NCI-H2081 treated with DMSO at 0.1 percent for 48 hours (cell line): ENCODE results near the gene ITGAL.

Experiments used
- DNase-seq: peaks from one replicate; lab custom pipeline; 2025; lab: John Stamatoyannopoulos, UW

Gene ITGAL

DNA sequence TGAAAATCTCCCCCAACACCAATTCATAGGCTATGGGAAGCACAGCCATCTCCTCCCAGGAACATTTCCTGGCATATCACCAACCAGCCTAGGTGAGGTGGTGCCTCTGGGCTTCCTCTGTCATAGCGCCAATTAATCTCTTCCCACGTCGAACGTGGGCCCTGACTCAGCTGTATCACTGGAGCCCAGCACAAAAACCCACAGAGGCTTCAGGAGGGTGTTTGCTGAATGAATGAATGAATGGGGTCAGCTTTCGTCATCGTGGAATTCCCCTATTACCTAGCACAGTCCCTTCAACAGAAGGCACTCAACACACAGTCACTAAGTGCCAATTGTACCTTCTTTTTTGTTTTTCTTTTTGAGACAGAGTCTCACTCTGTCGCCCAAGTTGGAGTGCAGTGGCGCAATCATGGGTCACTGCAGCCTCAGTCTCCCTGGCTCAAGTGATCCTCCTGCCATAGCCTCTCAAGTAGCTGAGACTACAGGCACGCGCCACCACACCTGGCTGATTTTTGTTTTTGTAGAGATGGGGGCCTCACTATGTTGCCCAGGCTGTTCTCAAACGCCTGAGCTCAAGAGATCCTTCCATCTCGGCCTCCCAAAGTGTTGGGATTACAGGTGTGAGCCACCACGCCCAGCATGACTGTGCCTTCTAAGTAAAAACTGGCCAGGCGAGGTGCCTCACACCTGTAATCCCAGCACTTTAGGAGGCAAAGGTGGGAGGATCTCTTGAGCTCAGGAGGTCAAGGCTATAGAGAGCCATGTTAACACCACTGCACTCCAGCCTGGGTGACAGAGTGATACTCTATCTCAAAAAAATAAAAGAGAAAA, 94.8 kb downstream of the ITGAL start:
- DNase-seq: no peak

DNA sequence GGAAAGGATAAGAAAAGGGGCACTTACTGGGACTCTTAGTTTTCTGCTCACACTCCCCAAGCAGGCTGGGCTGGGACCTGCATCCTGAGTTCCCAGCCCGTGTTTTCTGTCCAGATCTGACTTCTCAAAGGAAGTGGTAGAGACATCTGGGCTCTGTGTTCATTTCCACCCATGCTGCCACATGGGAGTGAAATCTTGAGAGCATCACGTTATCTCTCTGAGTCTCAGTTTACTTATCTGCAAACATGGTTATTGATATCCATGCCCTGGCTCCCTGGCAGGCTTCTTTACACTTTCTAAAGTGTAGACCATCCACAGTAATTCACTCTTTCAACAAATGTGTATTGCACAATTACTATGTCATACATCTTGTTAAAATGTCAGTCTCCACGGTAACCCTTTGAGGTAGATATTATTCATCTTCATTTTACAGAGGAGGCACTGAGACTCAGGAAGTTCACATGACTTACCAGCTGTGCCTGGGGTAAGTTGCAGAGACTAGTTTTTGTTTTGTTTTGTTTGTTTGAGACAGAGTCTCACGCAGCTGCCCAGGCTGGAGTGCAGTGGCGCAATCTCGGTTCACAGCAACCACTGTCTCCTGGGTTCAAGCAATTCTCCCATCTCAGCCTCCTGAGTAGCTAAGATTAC, 95.6 kb downstream of the ITGAL start:
- no peak for DNase-seq

DNA sequence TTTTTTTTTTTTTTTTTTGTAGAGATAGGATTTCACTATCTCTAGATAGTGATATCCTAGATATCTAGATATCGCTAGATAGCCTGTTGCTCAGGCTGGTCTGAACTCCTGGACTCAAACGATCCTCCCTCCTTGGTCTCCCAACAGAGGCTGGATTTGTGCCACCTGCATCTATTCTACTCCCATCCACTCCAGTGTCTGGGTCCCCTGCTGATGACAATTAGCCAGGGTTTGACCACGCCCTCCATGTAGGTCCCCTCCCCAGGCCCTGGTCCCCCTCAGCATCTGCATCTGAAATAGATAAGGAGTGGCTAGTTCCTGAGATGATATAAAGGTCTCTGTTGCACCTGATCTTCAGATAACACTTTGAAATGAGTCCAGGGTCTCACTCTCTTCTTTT, 96.7 kb downstream of the ITGAL start:
- DNase-seq: no peak

DNA sequence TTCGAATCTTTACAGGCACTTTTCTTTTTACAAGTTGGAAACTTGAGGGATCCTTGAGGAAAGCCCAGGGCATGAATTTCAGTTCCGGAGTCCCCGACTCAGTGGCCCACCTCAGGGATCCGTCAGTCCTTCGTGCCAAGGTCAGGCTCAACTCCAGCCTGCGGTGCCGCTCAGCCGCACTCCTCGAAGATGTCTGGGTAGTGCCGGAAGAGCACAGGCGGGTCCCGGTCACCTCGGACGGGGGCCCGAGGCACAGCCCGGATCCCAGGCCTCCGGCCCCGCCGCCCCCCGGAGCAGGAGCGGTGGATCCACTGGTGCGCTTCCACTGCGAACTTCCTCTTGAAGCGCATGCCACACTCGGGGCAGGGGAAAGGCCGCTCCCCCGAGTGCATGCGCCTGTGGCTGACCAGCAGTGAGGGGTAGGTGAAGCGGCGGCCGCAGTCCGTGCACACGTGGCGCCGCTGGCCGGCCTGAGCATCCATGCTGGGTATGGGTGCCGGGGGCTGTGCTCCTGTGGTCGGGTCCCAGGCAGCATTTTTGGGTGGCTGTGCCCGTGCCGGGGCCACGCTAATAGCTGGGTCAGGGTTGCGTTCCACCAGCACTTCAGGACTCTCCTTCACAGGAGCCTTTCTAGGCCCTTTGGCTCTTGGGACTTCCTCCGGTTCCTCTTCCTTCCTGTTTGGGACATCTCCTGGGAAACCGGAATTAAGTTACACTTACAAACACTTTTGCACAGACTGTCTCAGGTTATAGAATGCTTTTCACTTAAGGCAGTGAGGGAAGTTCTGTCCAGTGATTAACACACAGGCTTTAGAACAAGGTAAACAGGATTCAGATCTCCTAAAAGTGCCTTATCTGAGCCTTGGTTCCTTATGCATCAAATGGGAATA, 97.4 kb downstream of the ITGAL start:
- no peak for DNase-seq

DNA sequence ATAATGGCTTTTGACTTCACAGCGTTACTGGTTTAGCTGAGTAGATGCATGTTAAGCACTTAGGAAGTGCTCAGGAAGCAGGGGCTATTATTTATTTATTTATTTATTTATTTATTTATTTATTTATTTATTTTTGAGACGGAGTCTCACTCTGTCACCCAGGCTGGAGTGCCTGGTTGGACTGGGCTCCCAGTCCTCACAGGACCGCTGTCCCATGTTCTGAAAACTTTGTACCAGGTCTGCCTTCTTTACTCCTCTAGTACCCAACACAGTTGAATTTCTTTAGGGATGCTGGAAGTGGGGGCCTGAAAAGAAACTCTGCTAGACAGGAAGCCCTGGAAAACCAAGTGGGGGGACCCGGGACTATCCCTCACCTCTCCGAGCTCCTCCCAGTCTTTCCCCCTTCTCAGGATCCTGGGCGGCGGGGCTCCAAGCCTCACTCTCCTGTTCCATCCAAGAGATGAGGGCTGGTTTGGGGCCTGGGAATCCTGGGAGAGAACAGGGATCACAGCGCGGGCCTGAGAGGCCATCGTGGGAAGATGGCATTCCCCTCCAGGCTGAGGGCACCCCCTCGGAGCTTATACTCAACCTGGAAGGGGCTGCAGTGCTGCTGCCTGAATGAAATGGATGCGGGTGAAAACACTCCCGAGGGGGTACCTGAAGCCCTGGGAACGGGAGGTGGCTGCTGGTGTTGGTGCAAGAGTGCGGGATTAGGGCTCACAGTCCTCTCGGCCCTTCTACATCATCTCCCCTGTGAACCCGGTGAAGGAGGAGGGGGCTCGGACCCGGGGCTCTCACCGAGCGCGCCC, 98.3 kb downstream of the ITGAL start:
- DNase-seq: no peak

DNA sequence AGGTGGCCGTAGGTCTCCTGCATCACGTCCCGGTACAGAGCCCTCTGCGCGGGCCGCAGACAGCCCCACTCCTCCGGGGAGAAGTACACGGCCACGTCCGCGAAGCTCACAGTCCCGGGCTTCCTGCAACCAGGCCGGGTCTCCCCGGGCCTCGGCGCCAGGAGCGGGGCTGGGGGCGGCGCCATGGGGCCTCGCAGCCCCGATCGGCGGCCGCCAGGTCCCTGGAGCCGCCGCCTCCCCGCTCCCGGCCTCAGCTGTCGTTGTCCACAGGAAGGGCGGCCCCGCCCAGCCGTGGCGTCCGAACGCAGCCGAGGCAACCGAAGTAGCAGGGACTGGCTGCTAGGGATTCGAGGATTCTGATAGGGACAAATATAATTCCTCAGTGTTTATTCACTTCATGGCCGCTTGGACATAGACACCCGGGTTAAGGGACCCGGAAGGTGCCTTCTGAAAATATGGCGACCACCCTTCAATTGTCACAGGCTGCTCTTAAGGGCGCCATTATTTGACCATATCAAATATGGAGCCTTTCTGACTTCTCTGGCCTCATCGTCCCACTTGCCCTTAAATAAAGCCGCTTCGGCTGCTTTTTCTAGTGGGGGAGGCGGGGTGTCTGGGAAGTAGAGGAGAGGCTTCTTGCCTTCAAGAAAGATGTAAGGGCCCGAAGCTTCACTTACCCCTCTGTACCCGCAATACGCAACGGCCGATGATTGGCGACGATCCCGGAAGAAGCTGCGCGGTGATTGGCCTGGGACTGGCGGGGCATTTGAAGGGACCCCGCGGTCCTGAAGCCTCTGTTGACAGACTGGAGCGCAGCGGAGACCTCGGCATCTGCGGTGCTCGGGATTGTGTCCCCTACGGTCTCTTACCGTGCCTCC, 99.1 kb downstream of the ITGAL start, which contains the start of gene ZNF688:
ZNF688 (minus strand) TSS at position 270 of the 878 bp plus-strand sequence; CDS start at position 185, 85 bp downstream.
- peak; percentile 60 for DNase-seq
